Ishikawa (cell line): ENCODE results near the gene POLDIP3.

Experiments used
- CEBPB ChIP-seq: IDR thresholded peaks from 2 replicates; pipeline ENCODE4 v1.6.1; 2012
- CREB1 ChIP-seq: IDR thresholded peaks from 2 replicates; pipeline ENCODE4 v1.6.1; 2012; ENCODE audit warnings: low read depth
- EP300 ChIP-seq: IDR thresholded peaks from 2 replicates; pipeline ENCODE4 v1.6.1; 2012; ENCODE audit warnings: borderline replicate concordance
- FOXM1 ChIP-seq: IDR thresholded peaks from 2 replicates; pipeline ENCODE4 v1.6.1; 2012; ENCODE audit warnings: low read depth, borderline replicate concordance
- NFIC ChIP-seq: IDR thresholded peaks from 2 replicates; pipeline ENCODE4 v1.6.1; 2012
- RAD21 ChIP-seq: IDR thresholded peaks from 2 replicates; pipeline ENCODE4 v1.6.1; 2012; ENCODE audit warnings: low read depth
- TAF1 ChIP-seq: IDR thresholded peaks from 2 replicates; pipeline ENCODE4 v1.6.1; 2012; ENCODE audit warnings: low read depth, mild to moderate bottlenecking
- TCF12 ChIP-seq: IDR thresholded peaks from 2 replicates; pipeline ENCODE4 v1.6.1; 2012; ENCODE audit warnings: low read depth
- TEAD4 ChIP-seq: IDR thresholded peaks from 2 replicates; pipeline ENCODE4 v1.6.1; 2012
- YY1 ChIP-seq: IDR thresholded peaks from 2 replicates; pipeline ENCODE4 v1.6.1; 2012; ENCODE audit warnings: low read depth
- TF ChIP-seq, protein P1 (sequence below): IDR thresholded peaks from 2 replicates; pipeline ENCODE4 v1.6.1; 2012; ENCODE audit warnings: low read depth, mild to moderate bottlenecking
- TF ChIP-seq, protein P2 (sequence below): IDR thresholded peaks from 2 replicates; pipeline ENCODE4 v1.6.1; 2012

DNA sequence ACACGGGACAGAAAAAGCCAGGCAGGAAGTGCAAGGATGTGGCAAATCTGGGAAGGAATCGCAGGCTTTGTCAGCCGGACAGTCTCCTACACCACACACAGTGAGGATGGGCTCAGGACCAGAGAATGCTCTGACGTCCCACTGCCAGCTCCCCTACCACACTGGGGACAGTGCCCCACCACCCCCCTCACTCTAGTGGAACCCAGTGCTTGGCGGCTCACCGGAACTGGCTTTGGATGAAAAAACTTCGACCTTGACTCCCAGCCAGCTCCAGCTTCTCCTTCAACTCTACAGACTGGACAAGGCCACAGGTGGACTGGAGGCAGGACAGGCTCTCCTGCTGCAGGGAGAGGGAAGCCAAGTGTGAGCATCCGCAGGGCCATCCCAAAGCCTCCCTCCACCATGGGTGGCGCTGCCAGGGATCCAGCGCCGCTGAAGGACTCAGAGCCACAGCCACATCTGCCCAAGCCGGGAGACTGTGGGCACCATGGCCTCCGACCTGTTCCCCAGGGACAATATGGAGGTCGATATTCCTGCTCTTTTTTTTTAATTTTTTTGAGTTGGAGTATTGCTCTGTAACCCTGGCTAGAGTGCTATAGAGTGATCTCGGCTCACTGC is 37.0 kb downstream of the POLDIP3 start:
- TF ChIP-seq EP300 (no peak), YY1 (no peak), TAF1 (no peak), RAD21 (no peak), TEAD4 (no peak), CREB1 (no peak), TCF12 (no peak), NFIC (no peak), FOXM1 (no peak), CEBPB (no peak)
- TF ChIP-seq, protein P1, sequence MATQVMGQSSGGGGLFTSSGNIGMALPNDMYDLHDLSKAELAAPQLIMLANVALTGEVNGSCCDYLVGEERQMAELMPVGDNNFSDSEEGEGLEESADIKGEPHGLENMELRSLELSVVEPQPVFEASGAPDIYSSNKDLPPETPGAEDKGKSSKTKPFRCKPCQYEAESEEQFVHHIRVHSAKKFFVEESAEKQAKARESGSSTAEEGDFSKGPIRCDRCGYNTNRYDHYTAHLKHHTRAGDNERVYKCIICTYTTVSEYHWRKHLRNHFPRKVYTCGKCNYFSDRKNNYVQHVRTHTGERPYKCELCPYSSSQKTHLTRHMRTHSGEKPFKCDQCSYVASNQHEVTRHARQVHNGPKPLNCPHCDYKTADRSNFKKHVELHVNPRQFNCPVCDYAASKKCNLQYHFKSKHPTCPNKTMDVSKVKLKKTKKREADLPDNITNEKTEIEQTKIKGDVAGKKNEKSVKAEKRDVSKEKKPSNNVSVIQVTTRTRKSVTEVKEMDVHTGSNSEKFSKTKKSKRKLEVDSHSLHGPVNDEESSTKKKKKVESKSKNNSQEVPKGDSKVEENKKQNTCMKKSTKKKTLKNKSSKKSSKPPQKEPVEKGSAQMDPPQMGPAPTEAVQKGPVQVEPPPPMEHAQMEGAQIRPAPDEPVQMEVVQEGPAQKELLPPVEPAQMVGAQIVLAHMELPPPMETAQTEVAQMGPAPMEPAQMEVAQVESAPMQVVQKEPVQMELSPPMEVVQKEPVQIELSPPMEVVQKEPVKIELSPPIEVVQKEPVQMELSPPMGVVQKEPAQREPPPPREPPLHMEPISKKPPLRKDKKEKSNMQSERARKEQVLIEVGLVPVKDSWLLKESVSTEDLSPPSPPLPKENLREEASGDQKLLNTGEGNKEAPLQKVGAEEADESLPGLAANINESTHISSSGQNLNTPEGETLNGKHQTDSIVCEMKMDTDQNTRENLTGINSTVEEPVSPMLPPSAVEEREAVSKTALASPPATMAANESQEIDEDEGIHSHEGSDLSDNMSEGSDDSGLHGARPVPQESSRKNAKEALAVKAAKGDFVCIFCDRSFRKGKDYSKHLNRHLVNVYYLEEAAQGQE: no peak
- TF ChIP-seq, protein P2, sequence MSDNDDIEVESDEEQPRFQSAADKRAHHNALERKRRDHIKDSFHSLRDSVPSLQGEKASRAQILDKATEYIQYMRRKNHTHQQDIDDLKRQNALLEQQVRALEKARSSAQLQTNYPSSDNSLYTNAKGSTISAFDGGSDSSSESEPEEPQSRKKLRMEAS: no peak
